IPS-NIHi11 (cell line): Measurements from ENCODE around the gene E2F1.

Experiments
- DNase-seq: peaks from one replicate; pipeline ENCODE4 v3.0.0; 2012; ENCODE audit warnings: mixed read lengths, low spot score

The E2F1 gene

GRCh38 chr20:33686100-33686983 is at the start of gene E2F1:
E2F1 (minus strand) TSS chr20:33686385; CDS start chr20:33686264, 121 bp downstream.
- peak; percentile 99 for DNase-seq

GRCh38 chr20:33733654-33734576 is 47.7 kb upstream of the E2F1 start:
- DNase-seq = no peak

DNA sequence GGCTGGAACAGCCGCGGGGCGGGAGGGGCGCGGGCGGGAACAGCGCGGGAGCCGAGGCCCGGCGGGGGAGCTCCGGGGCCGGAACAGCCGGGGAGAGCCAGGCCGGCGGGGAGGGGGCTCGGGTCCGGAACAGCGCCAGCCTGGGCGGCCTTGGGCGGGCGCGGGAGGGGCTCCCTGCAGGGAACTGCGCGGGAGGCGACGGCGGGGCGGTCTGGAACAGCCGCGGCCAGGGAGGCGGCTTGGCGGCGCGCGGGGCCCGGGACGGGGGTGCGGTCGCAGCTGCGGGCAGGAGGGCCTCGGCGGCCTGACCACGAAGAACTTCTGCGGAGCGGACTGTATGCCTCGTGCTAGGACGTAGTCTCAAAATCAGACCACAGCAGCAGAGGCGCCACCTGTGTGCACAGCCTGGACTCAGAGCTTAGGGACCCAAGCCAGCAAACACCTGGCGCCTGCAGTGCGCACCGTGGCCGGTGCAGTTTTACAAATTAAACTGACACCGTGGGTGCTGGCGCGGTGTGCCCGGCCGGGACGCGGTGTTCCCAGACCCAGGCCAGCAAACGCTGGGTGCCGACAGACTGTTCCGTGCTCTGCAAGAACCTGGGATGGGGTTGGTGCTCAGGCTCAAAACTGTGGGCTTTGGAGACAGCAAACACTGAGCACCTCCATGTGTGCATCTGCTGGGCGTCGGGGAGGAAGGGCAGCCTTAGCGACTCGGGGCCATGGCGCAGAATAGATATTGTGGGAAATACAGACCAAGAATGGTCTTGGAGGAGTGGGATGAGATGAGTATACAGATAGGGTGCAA is 46.2 kb upstream of the E2F1 start:
- DNase-seq = peak; percentile 89

- no peak for DNase-seq
These were observed 45.5 kb upstream of the E2F1 start, which contains the start of gene ZNF341 for GRCh38 chr20:33731693-33732165. ZNF341 (plus strand) TSS chr20:33731996; CDS start chr20:33732022, 26 bp downstream.

DNA sequence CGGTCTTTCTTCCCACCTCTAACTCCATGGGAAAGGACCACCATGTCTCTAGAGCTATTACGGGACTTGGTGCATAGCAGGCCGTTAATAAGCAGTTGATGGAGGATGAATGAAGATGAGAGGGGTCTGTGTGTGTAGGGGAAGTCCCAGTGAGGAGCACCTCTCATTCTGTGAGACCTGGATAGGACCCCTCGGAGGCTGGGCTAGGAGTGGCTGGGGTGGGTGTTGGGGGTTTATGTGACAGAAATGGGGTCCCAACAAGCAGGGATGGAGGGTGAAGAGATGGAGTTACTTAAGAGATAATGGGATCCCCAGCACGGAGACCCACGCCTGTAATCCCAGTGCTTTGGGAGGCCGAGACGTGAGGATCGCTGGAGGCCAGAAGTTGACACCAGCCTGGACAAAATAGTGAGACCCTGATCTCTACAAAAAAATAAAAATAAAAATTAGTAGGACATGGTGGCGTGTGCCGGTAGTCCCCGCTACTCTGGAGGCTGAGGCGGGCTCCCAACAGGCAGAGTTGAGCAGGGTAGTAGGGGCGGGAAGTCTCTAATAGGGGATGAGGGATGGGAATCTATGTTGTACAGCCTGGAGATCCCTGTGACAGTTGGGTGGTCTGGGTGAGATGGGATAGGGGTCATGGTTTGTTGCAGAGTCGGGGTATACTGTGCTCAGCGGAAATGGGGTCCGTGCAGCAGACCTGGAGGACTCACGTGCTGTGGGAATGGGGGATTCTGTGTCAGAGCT is 44.9 kb upstream of the E2F1 start:
- no peak for DNase-seq

GRCh38 chr20:33729101-33729500 is 42.9 kb upstream of the E2F1 start:
- no peak for DNase-seq

- DNase-seq = no peak
These were observed 42.3 kb upstream of the E2F1 start for GRCh38 chr20:33728463-33728862.

GRCh38 chr20:33727806-33728205 is 41.6 kb upstream of the E2F1 start:
- no peak for DNase-seq

GRCh38 chr20:33727115-33727479 is 40.9 kb upstream of the E2F1 start:
- no peak for DNase-seq

- DNase-seq = no peak
These were observed 39.6 kb upstream of the E2F1 start for GRCh38 chr20:33725607-33726264.

GRCh38 chr20:33724439-33725094 is 38.4 kb upstream of the E2F1 start:
- DNase-seq = no peak

GRCh38 chr20:33721391-33722140 is 35.4 kb upstream of the E2F1 start:
- DNase-seq = no peak

DNA sequence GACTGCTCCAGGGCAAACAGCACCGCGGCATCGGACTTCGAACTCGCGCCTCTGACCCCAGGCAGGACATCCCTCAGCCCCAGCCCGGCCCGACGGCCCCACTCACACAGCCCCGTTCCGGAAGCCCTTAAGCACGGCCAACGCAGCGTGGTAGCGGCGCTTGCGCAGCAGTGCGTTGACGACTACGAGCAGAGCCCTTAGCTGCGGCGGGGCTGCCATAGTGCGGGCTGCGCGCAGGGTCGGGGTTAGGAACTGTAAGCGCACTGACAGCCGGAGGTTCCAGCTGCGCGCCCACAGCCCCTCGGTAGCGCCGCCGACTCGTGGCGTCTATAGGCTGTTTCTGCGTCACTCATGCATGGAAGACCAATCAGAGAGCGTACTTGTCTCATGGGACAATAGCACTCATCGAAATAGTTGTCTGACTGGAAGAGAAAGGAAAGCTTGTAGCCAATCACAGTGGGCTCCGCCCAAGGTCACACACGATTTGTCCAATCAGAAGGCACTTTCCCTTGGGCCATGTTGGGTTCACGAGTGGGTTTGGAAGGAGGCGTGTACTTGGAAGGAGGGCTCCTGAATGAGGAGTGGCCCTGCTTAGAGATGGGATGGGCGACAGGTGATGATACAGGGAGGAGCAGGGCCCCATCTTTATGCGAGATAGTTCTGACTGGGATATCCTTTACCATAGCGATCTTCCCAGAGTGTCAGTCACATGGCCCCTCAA is 34.0 kb upstream of the E2F1 start, which contains the start of gene PXMP4:
PXMP4 (minus strand) TSS at position 322 of the 721 bp plus-strand sequence; CDS start at position 219, 103 bp downstream.
- peak; percentile 98 for DNase-seq

DNA sequence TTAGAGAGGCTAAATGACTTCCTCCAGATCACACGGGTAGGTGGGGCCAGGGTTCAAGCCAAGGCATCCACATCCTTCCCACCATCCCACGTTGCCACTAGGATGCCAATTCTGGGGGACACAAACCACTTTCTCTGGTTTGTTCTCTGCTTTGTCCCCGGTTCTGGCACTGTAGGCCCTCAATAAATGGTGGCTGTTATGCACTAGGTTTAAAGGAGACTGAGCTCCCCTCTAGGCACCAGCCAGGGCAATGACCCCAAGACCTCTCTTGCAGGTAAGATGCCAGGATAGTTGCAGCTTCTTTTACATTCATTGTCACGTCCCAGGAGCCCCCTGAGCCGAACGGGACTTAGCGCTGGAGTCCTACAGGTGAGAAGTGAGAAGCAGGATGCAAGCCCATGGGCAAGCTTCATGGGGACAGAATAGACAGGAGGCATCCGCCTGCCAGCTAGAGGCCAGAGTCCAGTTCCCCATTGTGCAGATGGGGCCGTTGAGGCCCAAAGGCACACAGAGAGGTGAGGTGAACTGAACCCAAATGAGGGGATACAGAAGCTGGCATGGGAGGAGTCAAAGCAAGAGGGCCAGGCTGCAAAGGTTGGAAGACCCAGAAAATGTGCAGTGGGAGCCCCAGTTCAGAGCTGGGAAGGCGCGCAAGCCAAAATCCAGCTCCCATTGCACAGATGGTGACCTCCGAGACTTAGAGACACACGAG is 33.2 kb upstream of the E2F1 start:
- no peak for DNase-seq

GRCh38 chr20:33716498-33716897 is 30.3 kb upstream of the E2F1 start:
- no peak for DNase-seq

DNA sequence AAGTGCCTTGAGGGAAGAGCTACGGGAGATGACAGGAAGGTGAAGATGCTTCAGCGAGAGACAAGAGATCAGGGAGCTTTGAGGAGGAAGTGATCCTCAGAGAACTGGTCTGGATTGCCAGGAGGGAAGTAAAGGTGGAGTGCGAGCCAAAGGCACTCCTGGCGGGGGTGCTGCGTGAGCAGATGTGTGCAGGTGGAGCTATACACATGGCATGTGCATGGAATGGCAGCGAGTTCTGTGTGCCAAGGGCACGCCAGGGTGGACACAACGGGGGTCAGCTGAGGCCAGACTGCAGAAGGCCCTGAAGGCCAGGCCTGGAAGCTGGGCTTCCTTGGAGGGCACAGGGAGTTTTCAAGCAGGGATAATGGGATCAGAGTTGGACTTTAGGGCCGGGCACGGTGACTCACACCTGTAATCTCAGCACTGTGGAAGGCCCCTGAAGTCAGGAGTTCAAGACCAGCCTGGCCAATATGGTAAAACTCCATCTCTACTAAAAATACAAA is 27.7 kb upstream of the E2F1 start:
- no peak for DNase-seq

DNA sequence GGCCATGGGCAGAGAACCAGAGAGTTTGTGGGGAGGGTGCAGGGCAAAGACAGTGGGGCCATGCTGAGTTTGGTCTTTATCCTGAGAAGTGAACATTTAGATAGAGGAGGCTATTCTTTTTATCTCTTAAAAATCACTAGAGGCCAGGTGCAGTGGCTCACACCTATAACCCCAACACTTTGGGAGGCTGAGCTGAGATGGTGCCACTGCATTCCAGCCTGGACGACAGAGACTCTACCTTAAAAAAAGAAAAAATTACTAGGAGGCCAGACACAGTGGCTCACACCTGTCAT is 25.2 kb upstream of the E2F1 start:
- no peak for DNase-seq
